Right lobe of liver (tissue), 4 donors: ENCODE data around the gene CCL27.

ENCODE experiments used
- CTCF ChIP-seq, 4 donors: fragments of 200-600 bp in 3 of 4; fragments of 450-650 bp in 1 of 4; IDR thresholded peaks; one replicate each; pipeline versions ENCODE4 v1.5.1 to v1.8.0; 2016 to 2022; ENCODE audit warnings: antibody characterized with exemption in 4 of 4, mild to moderate bottlenecking in 2 of 4
- POLR2A ChIP-seq: fragments of 450-650 bp; IDR thresholded peaks from one replicate; pipeline ENCODE4 v1.6.1; 2017; ENCODE audit warnings: antibody characterized with exemption, mild to moderate bottlenecking
- donor health status: DM: no; HTN: no; CAD: no.
- donor health status: DM: no; HTN: no; CAD: no.
- donor health status: DM: no; HTN: yes; CAD: no.

GRCh38 chr9:34635556-34635955 is 26.9 kb downstream of the CCL27 start:
- TF ChIP-seq CTCF (IDR thresholded peaks at IDR 0.05) (no peak), POLR2A (no peak)
